GM23338 (cell line): ENCODE results near the gene PLCG2. TPM values are rescaled to one million over a fixed set of nuclear protein-coding genes. Genes with fewer than 3 reads are reported as not detected.

ENCODE experiments used
- ATAC-seq: fragments of 200-7000 bp; cut with Tn5 transposase; 3 replicates; pipeline ENCODE4 v1.9.1; 2020
- DNase-seq: peaks from one replicate; pipeline ENCODE4 v3.0.0-alpha.2; 2015; ENCODE audit warnings: low spot score
- H2AFZ ChIP-seq: fragments of 200-600 bp; sonication (generic); 2 replicates; pipeline ENCODE4 v1.8.0; 2016; ENCODE audit warnings: antibody characterized with exemption, mild to moderate bottlenecking, moderate library complexity
- H3F3A ChIP-seq: fragments of 200-600 bp; sonication (generic); replicated peaks from 2 replicates; pipeline ENCODE4 v1.8.0; 2017; ENCODE audit warnings: antibody characterized with exemption, mixed run types, low read depth
- H3K27ac ChIP-seq: fragments of 200-600 bp; sonication (generic); 2 replicates; pipeline ENCODE4 v1.6.1; 2016; ENCODE audit warnings: low read depth
- H3K27me3 ChIP-seq: fragments of 200-600 bp; sonication (generic); 2 replicates; pipeline ENCODE4 v1.8.0; 2016; ENCODE audit warnings: mild to moderate bottlenecking, mixed run types, moderate library complexity; ENCODE audit not compliant: insufficient read depth
- H3K36me3 ChIP-seq: fragments of 200-600 bp; sonication (generic); 2 replicates; pipeline ENCODE4 v1.8.0; 2016; ENCODE audit warnings: mild to moderate bottlenecking; ENCODE audit not compliant: insufficient read depth
- H3K4me1 ChIP-seq: fragments of 200-600 bp; sonication (generic); 2 replicates; pipeline ENCODE4 v1.8.0; 2016; ENCODE audit warnings: mild to moderate bottlenecking, moderate library complexity; ENCODE audit not compliant: insufficient read depth
- H3K4me2 ChIP-seq: fragments of 200-600 bp; sonication (generic); 2 replicates; pipeline ENCODE4 v1.7.1; 2017; ENCODE audit warnings: mixed run types
- H3K4me3 ChIP-seq: fragments of 200-600 bp; sonication (generic); 2 replicates; pipeline ENCODE4 v1.6.1; 2016; ENCODE audit warnings: mixed run types
- H3K79me2 ChIP-seq: fragments of 200-600 bp; sonication (generic); replicated peaks from 2 replicates; pipeline ENCODE4 v1.8.0; 2017; ENCODE audit warnings: mild to moderate bottlenecking; ENCODE audit not compliant: insufficient read depth
- H3K9me2 ChIP-seq: fragments of 200-600 bp; sonication (generic); 2 replicates; pipeline ENCODE4 v1.8.0; 2017; ENCODE audit not compliant: insufficient read depth
- H4K20me1 ChIP-seq: fragments of 200-600 bp; sonication (generic); replicated peaks from 2 replicates; pipeline ENCODE4 v1.8.0; 2017; ENCODE audit warnings: mild to moderate bottlenecking; ENCODE audit not compliant: insufficient read depth
- H3K27ac Mint-ChIP-seq: 2 replicates; pipeline ENCODE4 v1.8.0; 2020; ENCODE audit warnings: inconsistent platforms, mild to moderate bottlenecking, moderate library complexity, mixed read lengths
- H3K27me3 Mint-ChIP-seq: 3 replicates; pipeline ENCODE4 v1.8.0; 2022; ENCODE audit warnings: low read depth, mild to moderate bottlenecking, moderate library complexity, mixed read lengths, inconsistent platforms; ENCODE audit not compliant: insufficient read depth, poor library complexity
- H3K36me3 Mint-ChIP-seq: 3 replicates; pipeline ENCODE4 v1.8.0; 2021; ENCODE audit warnings: low read depth, mild to moderate bottlenecking, inconsistent platforms, moderate library complexity, mixed read lengths
- H3K4me1 Mint-ChIP-seq: 3 replicates; pipeline ENCODE4 v1.8.0; 2020; ENCODE audit warnings: mild to moderate bottlenecking, inconsistent platforms, mixed read lengths
- H3K4me3 Mint-ChIP-seq: 3 replicates; pipeline ENCODE4 v1.8.0; 2021; ENCODE audit warnings: moderate library complexity, mild to moderate bottlenecking, inconsistent platforms, mixed read lengths
- H3K9me3 Mint-ChIP-seq: 3 replicates; pipeline ENCODE4 v1.8.0; 2020; ENCODE audit warnings: moderate library complexity, mild to moderate bottlenecking, inconsistent platforms, mixed read lengths
- CREB1 ChIP-seq: fragments of 250-450 bp; sonication (Bioruptor Pico); IDR thresholded peaks from 2 replicates; pipeline ENCODE4 v1.5.0; 2020; ENCODE audit warnings: low read depth, mild to moderate bottlenecking, moderate library complexity
- CTCF ChIP-seq, 2 experiments: fragments of 200-600 bp in 1 of 2; sonication (generic) in 1 of 2; conservative IDR thresholded peaks; 2 replicates each; pipeline versions ENCODE4 v1.5.1 to v1.6.1; 2016 to 2017; ENCODE audit warnings: antibody characterized with exemption in 2 of 2, low read depth in 2 of 2, mild to moderate bottlenecking in 2 of 2, moderate library complexity in 1 of 2
- EZH2 ChIP-seq: fragments of 200-600 bp; sonication (generic); IDR thresholded peaks from one replicate; pipeline ENCODE4 v1.8.0; 2017; ENCODE audit warnings: antibody characterized with exemption, mild to moderate bottlenecking, low read depth; ENCODE audit not compliant: unreplicated experiment
- EZH2phosphoT487 ChIP-seq: fragments of 200-600 bp; sonication (generic); IDR thresholded peaks from one replicate; pipeline ENCODE4 v1.8.1; 2018; ENCODE audit warnings: antibody characterized with exemption; ENCODE audit not compliant: unreplicated experiment
- JUNB ChIP-seq: IDR thresholded peaks from one replicate; pipeline ENCODE4 v1.6.1; 2016; ENCODE audit warnings: antibody characterized with exemption; ENCODE audit not compliant: unreplicated experiment
- NANOG ChIP-seq: IDR thresholded peaks from 2 replicates; pipeline ENCODE4 v1.6.1; 2016; ENCODE audit warnings: antibody characterized with exemption, borderline replicate concordance
- POLR2AphosphoS5 ChIP-seq: IDR thresholded peaks from 2 replicates; pipeline ENCODE4 v1.6.1; 2016; ENCODE audit warnings: antibody characterized with exemption, low read depth
- REST ChIP-seq: IDR thresholded peaks from one replicate; pipeline ENCODE4 v1.6.1; 2018; ENCODE audit warnings: antibody characterized with exemption; ENCODE audit not compliant: unreplicated experiment
- STAT1 ChIP-seq: IDR thresholded peaks from one replicate; pipeline ENCODE4 v1.6.1; 2016; ENCODE audit warnings: antibody characterized with exemption; ENCODE audit not compliant: unreplicated experiment
- ZNF114 ChIP-seq: fragments of 250-450 bp; sonication (Bioruptor Pico); IDR thresholded peaks from 2 replicates; pipeline ENCODE4 v1.5.0; 2020; ENCODE audit warnings: mild to moderate bottlenecking, moderate library complexity
- ZNF331 ChIP-seq: fragments of 250-450 bp; sonication (Bioruptor Pico); IDR thresholded peaks from 2 replicates; pipeline ENCODE4 v1.5.0; 2020; ENCODE audit warnings: low read depth, mild to moderate bottlenecking, moderate library complexity
- ZNF462 ChIP-seq: fragments of 250-450 bp; sonication (Bioruptor Pico); IDR thresholded peaks from 2 replicates; pipeline ENCODE4 v1.5.0; 2020; ENCODE audit warnings: mild to moderate bottlenecking, moderate library complexity
- polyA plus RNA-seq: library from polyadenylated mRNA; unstranded; fragments of >200 nt; fragmentation: Nextera tagmentation; extraction: Ambion mirVana; gene quantifications from 2 replicates; pipeline ENCODE4 v1.2.1, GENCODE V29; 2016
- total RNA-seq: library from RNA; depleted of rRNA; stranded (reverse); fragments of >200 nt; shearing (Covaris generic); gene quantifications from 2 replicates; pipeline ENCODE4 v1.2.3, GENCODE V29; 2014

Gene PLCG2
- total and polyA plus RNA-seq, 2 experiments from 2014 or later: 2.4 to 5.9 TPM

- no peak for TF ChIP-seq ZNF114 (CRISPR knock-in tag)
- TF ChIP-seq POLR2AphosphoS5: no peak
- TF ChIP-seq ZNF331: no peak
- no peak for TF ChIP-seq ZNF462
- TF ChIP-seq STAT1: no peak
- TF ChIP-seq CREB1: no peak
- TF ChIP-seq EZH2: no peak
- TF ChIP-seq EZH2phosphoT487: no peak
- H3K27me3 Mint-ChIP-seq: no peaks in the 10 kb centered on the region
- H3K4me2 ChIP-seq: no peak overlapping the region
- no peaks in the 10 kb centered on the region for H3F3A ChIP-seq
- no peaks in the 10 kb centered on the region for H3K36me3 Mint-ChIP-seq
- H3K4me1 Mint-ChIP-seq: peaks cover 5% of the 10 kb centered on the region
- no peak overlapping the region for H3K27ac Mint-ChIP-seq
- no peaks in the 10 kb centered on the region for H3K79me2 ChIP-seq
- no peaks in the 10 kb centered on the region for H4K20me1 ChIP-seq
- H3K9me3 Mint-ChIP-seq: no peaks in the 10 kb centered on the region
- H3K36me3 ChIP-seq: no peaks in the 10 kb centered on the region
- no peaks in the 10 kb centered on the region for H3K27me3 ChIP-seq
- H3K9me2 ChIP-seq: no peaks in the 10 kb centered on the region
- DNase-seq (no peak), ATAC-seq (no peak)
- H3K4me3 Mint-ChIP-seq: no peak overlapping the region
- H3K27ac ChIP-seq: no peak overlapping the region
- no peaks in the 10 kb centered on the region for H3K4me1 ChIP-seq
- no peak overlapping the region for H2AFZ ChIP-seq
- H3K4me3 ChIP-seq: no peak overlapping the region
Measured at GRCh38 chr16:81843243-81843582, 64.1 kb downstream of the PLCG2 start.

- Histone ChIP-seq H3K4me2 (no peak overlapping the region), H3K4me3 (no peak overlapping the region), H3K9me2 (no peaks in the 10 kb centered on the region), H3K4me1 (no peaks in the 10 kb centered on the region), H2AFZ (no peak overlapping the region), H3F3A (no peaks in the 10 kb centered on the region), H3K36me3 (no peaks in the 10 kb centered on the region), H4K20me1 (no peaks in the 10 kb centered on the region), H3K79me2 (no peaks in the 10 kb centered on the region), H3K27me3 (no peaks in the 10 kb centered on the region), H3K27ac (no peak overlapping the region)
- Mint-ChIP-seq H3K9me3 (no peaks in the 10 kb centered on the region), H3K27ac (no peak overlapping the region), H3K27me3 (no peaks in the 10 kb centered on the region), H3K36me3 (no peaks in the 10 kb centered on the region), H3K4me3 (no peak overlapping the region), H3K4me1 (peaks cover 9% of the 10 kb centered on the region)
- DNase-seq (no peak), ATAC-seq (no peak)
- TF ChIP-seq REST (no peak), JUNB (no peak), ZNF331 (no peak), POLR2AphosphoS5 (no peak), NANOG (no peak), EZH2phosphoT487 (no peak), ZNF114 (CRISPR knock-in tag) (no peak), CTCF (conservative IDR thresholded peaks at IDR 0.05; ENCODE audit: low read depth in 2 of 2) (no peak)
Measured at GRCh38 chr16:81843683-81844082, 64.6 kb downstream of the PLCG2 start.
